HepG2 (cell line): ENCODE data around the gene ASPHD1. TPM values are rescaled to one million over a fixed set of nuclear protein-coding genes. Genes with fewer than 3 reads are reported as not detected.

ENCODE experiments used
- CBFB ChIP-seq: sonication (generic); formaldehyde crosslinking; IDR thresholded peaks from 2 replicates; pipeline ENCODE4 v1.4.0; 2020; ENCODE audit warnings: missing genetic modification reagents
- KAT8 ChIP-seq: IDR thresholded peaks from 2 replicates; pipeline ENCODE4 v1.6.1; 2016; ENCODE audit warnings: missing genetic modification reagents, missing compliant biosample characterization
- SETDB1 ChIP-seq: sonication (generic); formaldehyde crosslinking; IDR thresholded peaks from 2 replicates; pipeline ENCODE4 v1.5.1; 2020; ENCODE audit warnings: missing genetic modification reagents, mild to moderate bottlenecking, borderline replicate concordance
- SIN3A ChIP-seq: IDR thresholded peaks from 2 replicates; pipeline ENCODE4 v1.6.1; 2011; ENCODE audit warnings: low read depth, mild to moderate bottlenecking, control low read depth, low read length, borderline replicate concordance
- TOPORS ChIP-seq: sonication (generic); formaldehyde crosslinking; IDR thresholded peaks from 2 replicates; pipeline ENCODE4 v1.8.0; 2023; ENCODE audit warnings: mild to moderate bottlenecking, missing genetic modification reagents
- YY1 ChIP-seq: IDR thresholded peaks from 2 replicates; pipeline ENCODE4 v1.6.1; 2011; ENCODE audit warnings: low read length, low read depth, moderate library complexity, mild to moderate bottlenecking; ENCODE audit not compliant: insufficient read depth, insufficient replicate concordance
- ZNF225 ChIP-seq: sonication (generic); formaldehyde crosslinking; IDR thresholded peaks from 2 replicates; pipeline ENCODE4 v1.4.0; 2020; ENCODE audit warnings: mild to moderate bottlenecking, missing genetic modification reagents
- ZNF251 ChIP-seq: sonication (generic); formaldehyde crosslinking; IDR thresholded peaks from 2 replicates; pipeline ENCODE4 v1.9.0; 2021; ENCODE audit warnings: mild to moderate bottlenecking, missing genetic modification reagents
- ZNF329 ChIP-seq: sonication (generic); formaldehyde crosslinking; IDR thresholded peaks from 2 replicates; pipeline ENCODE4 v1.9.0; 2021; ENCODE audit warnings: low read depth, mild to moderate bottlenecking, missing genetic modification reagents
- ZNF430 ChIP-seq: sonication (generic); formaldehyde crosslinking; IDR thresholded peaks from 2 replicates; pipeline ENCODE4 v1.9.0; 2021; ENCODE audit warnings: mild to moderate bottlenecking, missing genetic modification reagents
- ZNF451 ChIP-seq: sonication (generic); formaldehyde crosslinking; IDR thresholded peaks from 2 replicates; pipeline ENCODE4 v1.5.0; 2020; ENCODE audit warnings: mild to moderate bottlenecking, missing genetic modification reagents
- ZNF543 ChIP-seq: sonication (generic); formaldehyde crosslinking; IDR thresholded peaks from 2 replicates; pipeline ENCODE4 v1.4.0; 2020; ENCODE audit warnings: mild to moderate bottlenecking, missing genetic modification reagents
- ZNF678 ChIP-seq: sonication (generic); formaldehyde crosslinking; IDR thresholded peaks from 2 replicates; pipeline ENCODE4 v1.4.0; 2020; ENCODE audit warnings: mild to moderate bottlenecking, missing genetic modification reagents
- ZSCAN29 ChIP-seq: sonication (generic); formaldehyde crosslinking; conservative IDR thresholded peaks from 2 replicates; pipeline ENCODE4 v1.4.0; 2020; ENCODE audit warnings: mild to moderate bottlenecking, missing genetic modification reagents
- polyA plus RNA-seq, 8 experiments: library from polyadenylated mRNA; depleted of rRNA in 3 of 8; stranded (reverse) in 7 of 8; unstranded in 1 of 8; fragments of >200 nt; fragmentation: Illumina TruSeq in 4 of 8; extraction: Trizol in 4 of 8; gene quantifications; 2 replicates each; pipeline versions ENCODE4 v1.2.1 to v1.2.3, GENCODE V29; 2011 to 2016; ENCODE audit warnings: low read depth in 4 of 8, missing spikeins in 1 of 8, mixed read lengths in 1 of 8; ENCODE audit not compliant: insufficient read depth in 1 of 8
- total RNA-seq, 5 experiments: library from RNA; depleted of rRNA; stranded (reverse); fragments of >200 nt; fragmentation: Illumina TruSeq; extraction: Trizol; gene quantifications; 2 replicates each; pipeline ENCODE4 v1.2.3, GENCODE V29; 2016; ENCODE audit warnings: low read depth in 1 of 5
- TF ChIP-seq, protein P1 (sequence below): sonication (generic); formaldehyde crosslinking; IDR thresholded peaks from 2 replicates; pipeline ENCODE4 v1.5.0; 2020; ENCODE audit warnings: missing genetic modification reagents, mild to moderate bottlenecking, borderline replicate concordance
- TF ChIP-seq, protein P2 (sequence below): sonication (generic); formaldehyde crosslinking; IDR thresholded peaks from 2 replicates; pipeline ENCODE4 v1.8.0; 2022; ENCODE audit warnings: mild to moderate bottlenecking, missing genetic modification reagents, borderline replicate concordance
- TF ChIP-seq, protein P3 (sequence below): sonication (generic); formaldehyde crosslinking; IDR thresholded peaks from 2 replicates; pipeline ENCODE4 v1.5.1; 2020; ENCODE audit warnings: mild to moderate bottlenecking, missing genetic modification reagents, moderate library complexity
- TF ChIP-seq, protein P4 (sequence below): sonication (generic); formaldehyde crosslinking; IDR thresholded peaks from 2 replicates; pipeline ENCODE4 v1.9.0; 2021; ENCODE audit warnings: missing genetic modification reagents, borderline replicate concordance
- TF ChIP-seq, protein P5 (sequence below): sonication (generic); formaldehyde crosslinking; IDR thresholded peaks from 2 replicates; pipeline ENCODE4 v1.5.1; 2020; ENCODE audit warnings: missing genetic modification reagents, mild to moderate bottlenecking, borderline replicate concordance

The ASPHD1 gene
- total and polyA plus RNA-seq, 2 of the 13 experiments (the other 11 are each of a cell fraction or from before 2014, with no cell fraction given), result 13.1 to 19.7 TPM

DNA sequence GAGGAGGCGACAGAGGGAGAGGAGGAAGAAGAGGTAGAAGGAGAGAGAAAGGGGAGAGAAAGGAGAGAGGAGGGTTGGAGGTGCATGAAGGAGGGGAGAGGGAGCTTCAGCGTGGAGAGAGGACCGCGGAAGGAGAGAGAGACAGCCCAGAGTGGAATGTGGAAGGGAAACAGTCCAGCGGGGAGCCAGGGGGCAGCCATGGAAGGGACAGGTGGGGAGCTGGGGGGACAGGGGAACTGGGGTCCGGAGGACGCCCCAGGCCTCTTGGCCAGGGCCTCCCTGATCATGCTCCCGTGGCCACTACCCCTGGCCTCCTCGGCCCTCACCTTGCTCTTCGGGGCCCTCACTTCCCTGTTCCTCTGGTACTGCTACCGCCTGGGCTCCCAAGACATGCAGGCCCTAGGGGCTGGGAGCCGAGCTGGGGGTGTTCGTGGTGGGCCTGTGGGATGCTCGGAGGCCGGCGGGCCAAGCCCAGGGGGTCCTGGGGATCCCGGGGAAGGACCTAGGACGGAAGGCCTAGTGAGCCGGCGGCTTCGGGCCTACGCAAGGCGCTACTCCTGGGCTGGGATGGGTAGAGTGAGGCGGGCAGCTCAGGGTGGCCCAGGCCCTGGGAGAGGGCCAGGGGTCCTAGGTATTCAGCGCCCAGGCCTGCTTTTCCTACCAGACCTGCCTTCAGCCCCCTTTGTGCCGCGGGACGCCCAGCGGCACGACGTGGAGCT is 759 bp downstream of the ASPHD1 start (continued):
- no peak for TF ChIP-seq ZNF329 (CRISPR knock-in tag)
- TF ChIP-seq CBFB (CRISPR knock-in tag), result peak; percentile 61; the same call in 1 of the 2 replicates
- no peak for TF ChIP-seq SIN3A
- no peak; the same call in 1 of the 2 replicates for TF ChIP-seq ZNF543 (CRISPR knock-in tag)
- TF ChIP-seq KAT8 (CRISPR knock-in tag), result peak; percentile 56; the same call in 1 of the 2 replicates
- TF ChIP-seq ZNF251, result 0 out of 2 replicates have a peak, but pooled peaks have one; percentile 3
- TF ChIP-seq, protein P1, sequence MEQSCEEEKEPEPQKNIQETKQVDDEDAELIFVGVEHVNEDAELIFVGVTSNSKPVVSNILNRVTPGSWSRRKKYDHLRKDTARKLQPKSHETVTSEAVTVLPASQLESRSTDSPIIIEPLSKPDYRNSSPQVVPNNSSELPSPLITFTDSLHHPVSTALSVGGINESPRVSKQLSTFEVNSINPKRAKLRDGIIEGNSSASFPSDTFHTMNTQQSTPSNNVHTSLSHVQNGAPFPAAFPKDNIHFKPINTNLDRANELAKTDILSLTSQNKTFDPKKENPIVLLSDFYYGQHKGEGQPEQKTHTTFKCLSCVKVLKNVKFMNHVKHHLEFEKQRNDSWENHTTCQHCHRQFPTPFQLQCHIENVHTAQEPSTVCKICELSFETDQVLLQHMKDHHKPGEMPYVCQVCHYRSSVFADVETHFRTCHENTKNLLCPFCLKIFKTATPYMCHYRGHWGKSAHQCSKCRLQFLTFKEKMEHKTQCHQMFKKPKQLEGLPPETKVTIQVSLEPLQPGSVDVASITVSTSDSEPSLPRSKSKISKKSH (CRISPR knock-in tag), result no peak
- TF ChIP-seq ZNF451 (CRISPR knock-in tag), result no peak
- TF ChIP-seq, protein P2, sequence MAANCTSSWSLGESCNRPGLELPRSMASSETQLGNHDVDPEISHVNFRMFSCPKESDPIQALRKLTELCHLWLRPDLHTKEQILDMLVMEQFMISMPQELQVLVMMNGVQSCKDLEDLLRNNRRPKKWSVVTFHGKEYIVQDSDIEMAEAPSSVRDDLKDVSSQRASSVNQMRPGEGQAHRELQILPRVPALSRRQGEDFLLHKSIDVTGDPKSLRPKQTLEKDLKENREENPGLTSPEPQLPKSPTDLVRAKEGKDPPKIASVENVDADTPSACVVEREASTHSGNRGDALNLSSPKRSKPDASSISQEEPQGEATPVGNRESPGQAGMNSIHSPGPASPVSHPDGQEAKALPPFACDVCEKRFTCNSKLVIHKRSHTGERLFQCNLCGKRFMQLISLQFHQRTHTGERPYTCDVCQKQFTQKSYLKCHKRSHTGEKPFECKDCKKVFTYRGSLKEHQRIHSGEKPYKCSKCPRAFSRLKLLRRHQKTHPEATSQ (CRISPR knock-in tag), result no peak
- TF ChIP-seq, protein P3, sequence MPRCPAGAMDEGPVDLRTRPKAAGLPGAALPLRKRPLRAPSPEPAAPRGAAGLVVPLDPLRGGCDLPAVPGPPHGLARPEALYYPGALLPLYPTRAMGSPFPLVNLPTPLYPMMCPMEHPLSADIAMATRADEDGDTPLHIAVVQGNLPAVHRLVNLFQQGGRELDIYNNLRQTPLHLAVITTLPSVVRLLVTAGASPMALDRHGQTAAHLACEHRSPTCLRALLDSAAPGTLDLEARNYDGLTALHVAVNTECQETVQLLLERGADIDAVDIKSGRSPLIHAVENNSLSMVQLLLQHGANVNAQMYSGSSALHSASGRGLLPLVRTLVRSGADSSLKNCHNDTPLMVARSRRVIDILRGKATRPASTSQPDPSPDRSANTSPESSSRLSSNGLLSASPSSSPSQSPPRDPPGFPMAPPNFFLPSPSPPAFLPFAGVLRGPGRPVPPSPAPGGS (CRISPR knock-in tag), result peak; percentile 20; the same call in 1 of the 2 replicates
- TF ChIP-seq ZNF430, result peak; percentile 79; the same call in 1 of the 2 replicates
- peak; percentile 19; the same call in 1 of the 2 replicates for TF ChIP-seq ZSCAN29
- no peak for TF ChIP-seq YY1
- 0 out of 2 replicates have a peak, but pooled peaks have one; percentile 6 for TF ChIP-seq ZNF678 (CRISPR knock-in tag)
- 0 out of 2 replicates have a peak, but pooled peaks have one; percentile 30 for TF ChIP-seq ZNF225 (CRISPR knock-in tag)
- TF ChIP-seq, protein P4, sequence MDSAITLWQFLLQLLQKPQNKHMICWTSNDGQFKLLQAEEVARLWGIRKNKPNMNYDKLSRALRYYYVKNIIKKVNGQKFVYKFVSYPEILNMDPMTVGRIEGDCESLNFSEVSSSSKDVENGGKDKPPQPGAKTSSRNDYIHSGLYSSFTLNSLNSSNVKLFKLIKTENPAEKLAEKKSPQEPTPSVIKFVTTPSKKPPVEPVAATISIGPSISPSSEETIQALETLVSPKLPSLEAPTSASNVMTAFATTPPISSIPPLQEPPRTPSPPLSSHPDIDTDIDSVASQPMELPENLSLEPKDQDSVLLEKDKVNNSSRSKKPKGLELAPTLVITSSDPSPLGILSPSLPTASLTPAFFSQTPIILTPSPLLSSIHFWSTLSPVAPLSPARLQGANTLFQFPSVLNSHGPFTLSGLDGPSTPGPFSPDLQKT (CRISPR knock-in tag), result no peak
- TF ChIP-seq, protein P5, sequence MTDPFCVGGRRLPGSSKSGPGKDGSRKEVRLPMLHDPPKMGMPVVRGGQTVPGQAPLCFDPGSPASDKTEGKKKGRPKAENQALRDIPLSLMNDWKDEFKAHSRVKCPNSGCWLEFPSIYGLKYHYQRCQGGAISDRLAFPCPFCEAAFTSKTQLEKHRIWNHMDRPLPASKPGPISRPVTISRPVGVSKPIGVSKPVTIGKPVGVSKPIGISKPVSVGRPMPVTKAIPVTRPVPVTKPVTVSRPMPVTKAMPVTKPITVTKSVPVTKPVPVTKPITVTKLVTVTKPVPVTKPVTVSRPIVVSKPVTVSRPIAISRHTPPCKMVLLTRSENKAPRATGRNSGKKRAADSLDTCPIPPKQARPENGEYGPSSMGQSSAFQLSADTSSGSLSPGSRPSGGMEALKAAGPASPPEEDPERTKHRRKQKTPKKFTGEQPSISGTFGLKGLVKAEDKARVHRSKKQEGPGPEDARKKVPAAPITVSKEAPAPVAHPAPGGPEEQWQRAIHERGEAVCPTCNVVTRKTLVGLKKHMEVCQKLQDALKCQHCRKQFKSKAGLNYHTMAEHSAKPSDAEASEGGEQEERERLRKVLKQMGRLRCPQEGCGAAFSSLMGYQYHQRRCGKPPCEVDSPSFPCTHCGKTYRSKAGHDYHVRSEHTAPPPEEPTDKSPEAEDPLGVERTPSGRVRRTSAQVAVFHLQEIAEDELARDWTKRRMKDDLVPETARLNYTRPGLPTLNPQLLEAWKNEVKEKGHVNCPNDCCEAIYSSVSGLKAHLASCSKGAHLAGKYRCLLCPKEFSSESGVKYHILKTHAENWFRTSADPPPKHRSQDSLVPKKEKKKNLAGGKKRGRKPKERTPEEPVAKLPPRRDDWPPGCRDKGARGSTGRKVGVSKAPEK, result peak; percentile 47; the same call in 1 of the 2 replicates
- no peak for TF ChIP-seq SETDB1 (CRISPR knock-in tag)
- TF ChIP-seq TOPORS (CRISPR knock-in tag), result 0 out of 2 replicates have a peak, but pooled peaks have one; percentile 39
